GM12801 (cell line): Measurements from ENCODE around the gene HS6ST2.

Experiments
- TF ChIP-seq, protein P1 (sequence below): IDR thresholded peaks from one replicate; pipeline ENCODE4 v1.5.1; 2011; ENCODE audit warnings: control low read depth; ENCODE audit not compliant: insufficient read length; ENCODE audit errors: extremely low read depth

The HS6ST2 gene

DNA sequence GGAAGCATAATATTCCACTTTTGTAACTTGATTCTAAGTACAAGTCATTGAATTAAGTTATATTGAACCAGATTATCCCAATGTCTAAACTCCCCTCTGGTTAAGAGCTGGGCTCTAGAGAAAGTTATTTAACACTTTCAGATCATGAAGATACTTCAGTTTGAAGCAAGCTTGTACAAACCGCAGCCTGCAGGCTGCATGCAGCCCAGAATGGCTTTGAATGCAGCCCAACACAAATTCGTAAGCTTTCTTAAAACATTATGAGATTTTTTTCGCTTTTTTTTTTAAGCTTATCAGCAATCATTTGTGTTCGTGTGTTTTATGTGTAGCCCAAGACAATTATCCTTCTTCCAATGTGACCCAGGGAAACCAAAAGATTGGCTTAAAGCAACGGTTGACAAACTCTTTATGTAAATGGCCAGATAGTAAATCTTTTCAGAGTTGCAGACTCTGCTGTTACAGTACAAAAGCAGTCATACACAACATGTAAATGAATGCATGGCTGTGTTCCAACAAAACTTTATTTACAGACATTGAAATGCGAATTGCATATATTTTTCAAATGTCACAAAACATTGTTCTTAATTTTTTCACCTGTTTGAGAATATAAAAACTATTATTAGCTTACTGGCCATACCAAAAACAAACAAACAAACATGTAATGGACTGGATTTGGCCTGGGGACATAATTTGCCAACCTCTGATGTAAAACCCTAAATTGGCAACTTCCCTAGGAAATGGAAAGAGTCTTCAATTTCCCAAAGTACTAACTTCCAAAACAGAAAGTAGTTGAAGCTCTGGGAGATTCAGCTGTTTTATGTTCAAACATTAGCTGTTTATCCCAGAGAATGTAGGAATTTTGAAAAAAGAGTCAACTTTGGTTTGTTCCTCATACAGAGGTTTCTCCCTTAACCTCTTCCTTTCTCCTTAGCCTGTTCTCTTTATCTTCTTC, 268.5 kb downstream of the HS6ST2 start:
- TF ChIP-seq, protein P1, sequence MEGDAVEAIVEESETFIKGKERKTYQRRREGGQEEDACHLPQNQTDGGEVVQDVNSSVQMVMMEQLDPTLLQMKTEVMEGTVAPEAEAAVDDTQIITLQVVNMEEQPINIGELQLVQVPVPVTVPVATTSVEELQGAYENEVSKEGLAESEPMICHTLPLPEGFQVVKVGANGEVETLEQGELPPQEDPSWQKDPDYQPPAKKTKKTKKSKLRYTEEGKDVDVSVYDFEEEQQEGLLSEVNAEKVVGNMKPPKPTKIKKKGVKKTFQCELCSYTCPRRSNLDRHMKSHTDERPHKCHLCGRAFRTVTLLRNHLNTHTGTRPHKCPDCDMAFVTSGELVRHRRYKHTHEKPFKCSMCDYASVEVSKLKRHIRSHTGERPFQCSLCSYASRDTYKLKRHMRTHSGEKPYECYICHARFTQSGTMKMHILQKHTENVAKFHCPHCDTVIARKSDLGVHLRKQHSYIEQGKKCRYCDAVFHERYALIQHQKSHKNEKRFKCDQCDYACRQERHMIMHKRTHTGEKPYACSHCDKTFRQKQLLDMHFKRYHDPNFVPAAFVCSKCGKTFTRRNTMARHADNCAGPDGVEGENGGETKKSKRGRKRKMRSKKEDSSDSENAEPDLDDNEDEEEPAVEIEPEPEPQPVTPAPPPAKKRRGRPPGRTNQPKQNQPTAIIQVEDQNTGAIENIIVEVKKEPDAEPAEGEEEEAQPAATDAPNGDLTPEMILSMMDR: no peak

DNA sequence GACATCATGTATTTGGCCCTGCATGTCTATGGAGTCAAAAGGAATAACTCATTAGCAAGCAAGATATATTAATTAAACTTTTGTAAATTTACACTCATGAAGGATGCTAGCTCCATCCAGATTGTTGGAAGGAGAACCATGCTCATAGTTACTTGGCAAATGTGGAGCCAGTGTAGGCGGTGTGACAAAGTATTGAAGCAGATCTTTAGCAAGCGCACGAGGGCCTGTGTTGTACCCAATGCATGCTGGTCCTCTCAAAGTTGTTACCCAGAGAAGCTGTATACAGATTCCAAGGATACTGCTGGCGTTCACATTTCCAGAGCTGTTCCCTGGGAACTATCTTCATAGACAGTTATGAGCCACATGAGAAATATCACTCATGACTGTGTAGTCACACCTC, 273.2 kb downstream of the HS6ST2 start:
- TF ChIP-seq, protein P1: no peak

DNA sequence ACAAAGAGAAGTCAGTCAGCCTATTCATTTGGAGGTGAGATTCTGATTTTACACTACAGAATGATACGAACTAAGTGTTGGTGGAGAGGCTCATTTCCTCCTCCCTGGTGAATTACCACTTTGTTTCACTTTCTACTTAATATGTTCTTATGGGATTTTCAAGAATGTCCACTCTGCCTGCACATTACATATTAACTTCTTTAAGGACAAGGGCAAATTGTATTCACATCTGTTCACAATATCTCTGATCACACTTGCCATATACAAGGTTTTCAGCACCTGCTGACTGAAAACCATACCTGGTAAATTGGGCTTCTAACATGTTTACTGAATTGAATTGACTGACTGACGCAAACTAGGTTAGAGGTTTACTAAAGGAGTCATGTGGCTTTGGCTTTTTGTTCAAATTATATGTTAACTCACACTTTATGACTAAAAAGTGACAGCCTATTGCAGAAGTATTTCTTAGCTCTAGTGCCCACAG, 281.2 kb downstream of the HS6ST2 start:
- TF ChIP-seq, protein P1: no peak

DNA sequence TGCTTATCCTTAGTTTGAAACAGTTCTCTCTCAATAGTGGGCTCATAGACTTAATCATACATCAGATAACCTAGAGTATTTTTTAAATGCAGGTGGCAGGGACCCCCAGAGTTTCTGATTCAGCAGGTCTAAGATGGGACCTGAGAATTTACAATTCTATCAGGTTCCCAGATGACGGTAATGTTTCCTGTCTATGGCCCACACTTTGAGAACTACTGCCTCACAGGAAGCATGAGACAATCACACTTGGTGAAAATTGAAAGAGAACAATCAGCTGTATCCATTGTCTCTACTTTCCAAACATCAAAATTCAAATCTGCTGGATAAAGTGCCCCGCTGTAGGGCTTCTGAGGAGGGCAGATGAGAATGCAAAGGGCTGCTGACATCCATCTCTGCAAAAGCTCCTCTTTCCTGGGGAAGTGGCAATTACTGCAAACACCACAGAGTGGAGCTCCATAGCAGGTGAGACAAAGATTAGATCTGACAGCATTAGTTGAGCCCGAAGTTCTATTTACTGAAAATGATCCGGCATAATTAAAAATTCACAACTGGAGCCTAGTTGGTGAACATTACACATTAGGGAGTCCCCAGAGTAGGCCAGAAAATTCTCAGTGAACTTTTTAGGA, 281.8 kb downstream of the HS6ST2 start:
- TF ChIP-seq, protein P1: no peak

DNA sequence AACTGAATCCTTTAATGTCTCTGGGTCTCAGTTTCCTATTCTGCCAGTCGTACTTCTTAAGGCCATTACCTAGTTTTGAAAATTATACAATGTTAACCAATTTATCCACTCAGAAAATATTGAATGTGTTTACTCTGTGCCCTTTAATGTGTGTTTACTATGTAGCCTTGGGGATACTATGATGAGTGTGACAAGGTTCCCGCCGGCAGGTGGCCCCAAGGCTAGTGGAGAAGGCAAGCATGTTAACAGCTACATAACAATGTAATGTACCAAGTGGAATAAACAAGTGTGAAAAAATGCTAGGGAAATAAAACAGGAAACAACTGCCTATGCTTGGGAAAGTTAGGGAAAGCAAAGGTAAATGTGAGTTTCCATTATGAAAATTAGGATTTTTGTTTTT, 282.3 kb downstream of the HS6ST2 start:
- TF ChIP-seq, protein P1: no peak

DNA sequence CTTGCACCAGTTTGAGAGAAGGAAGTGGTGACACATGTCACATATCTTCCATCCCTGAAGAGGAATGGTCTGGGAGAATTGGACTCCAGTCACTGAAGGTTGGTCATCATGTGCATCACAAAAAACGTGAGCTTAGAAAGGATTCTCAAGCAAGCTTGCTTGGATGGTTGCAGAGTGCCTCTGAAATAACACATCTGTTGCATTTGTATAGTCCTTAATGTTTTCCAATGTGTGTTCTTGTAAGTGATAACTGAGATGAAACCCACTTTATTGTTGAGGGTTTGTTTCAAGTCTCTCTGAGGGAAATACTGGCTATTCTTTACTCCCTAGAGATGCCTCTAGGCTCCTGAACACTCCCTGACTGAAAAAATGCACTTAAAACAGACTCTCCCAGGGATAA, 285.1 kb downstream of the HS6ST2 start:
- TF ChIP-seq, protein P1: no peak

DNA sequence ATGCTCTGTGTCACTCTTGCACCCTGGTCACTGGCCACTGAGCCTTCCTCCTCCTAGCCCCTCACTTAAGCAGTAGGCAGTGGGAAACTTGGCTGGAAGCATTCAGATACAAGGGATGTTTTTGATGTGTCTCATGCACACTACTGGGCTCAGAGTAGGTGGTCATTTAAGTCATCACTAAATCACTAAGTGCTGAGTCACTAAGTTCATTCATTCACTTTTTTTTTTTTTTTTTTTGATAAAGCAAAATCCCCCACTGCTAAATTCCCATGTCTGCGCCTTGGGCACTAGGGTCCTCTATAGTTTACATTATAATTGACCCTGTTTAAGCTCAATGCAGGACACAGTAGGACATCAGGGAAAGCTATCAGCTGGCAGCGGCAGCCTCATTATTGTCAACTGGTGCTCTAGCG, 287.2 kb downstream of the HS6ST2 start:
- TF ChIP-seq, protein P1: no peak
